Measurements from ENCODE around the gene CGNL1. TPM values are rescaled to one million over a fixed set of nuclear protein-coding genes. Genes with fewer than 3 reads are reported as not detected.

Gene CGNL1
- polyA plus RNA-seq, 1 experiment = 0.06 TPM

DNA sequence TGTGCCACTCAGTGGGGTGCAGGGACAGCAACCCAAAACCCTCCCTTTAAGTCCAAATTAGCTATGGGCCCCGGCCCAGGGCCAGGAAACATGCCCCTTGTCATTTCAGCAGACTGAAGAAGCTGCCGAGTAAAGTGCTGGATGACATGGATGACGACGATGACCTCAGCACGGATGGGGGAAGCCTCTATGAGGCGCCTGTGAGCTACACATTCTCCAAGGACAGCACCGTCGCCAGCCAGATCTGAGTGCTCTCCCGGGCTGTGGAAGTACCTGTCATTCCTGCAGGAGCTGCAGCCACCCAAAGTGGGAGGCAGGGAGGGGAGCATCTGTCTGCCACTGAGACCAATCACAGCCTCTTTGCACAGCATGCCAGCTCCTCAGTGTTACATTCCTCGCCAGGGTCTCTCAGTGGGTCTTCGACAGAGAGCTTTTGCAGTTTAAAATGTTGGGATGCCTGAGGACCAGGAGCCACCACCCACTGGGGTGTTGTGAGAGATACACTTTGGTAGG lies 171.0 kb downstream of the CGNL1 start:
- CTCF ChIA-PET = interaction anchor here (0.6 to 6.3 kb wide), 5 partner anchors 13 to 1647 kb away, joined by 3 to 63 read pairs (median 3); no protein-coding TSS in a partner anchor
- no peaks in the 10 kb centered on the region; the same call in none of the 2 replicates for H3K27me3 ChIP-seq (ENCODE audit: control insufficient read depth, insufficient read depth, low read length)
- TF ChIP-seq, protein P1, sequence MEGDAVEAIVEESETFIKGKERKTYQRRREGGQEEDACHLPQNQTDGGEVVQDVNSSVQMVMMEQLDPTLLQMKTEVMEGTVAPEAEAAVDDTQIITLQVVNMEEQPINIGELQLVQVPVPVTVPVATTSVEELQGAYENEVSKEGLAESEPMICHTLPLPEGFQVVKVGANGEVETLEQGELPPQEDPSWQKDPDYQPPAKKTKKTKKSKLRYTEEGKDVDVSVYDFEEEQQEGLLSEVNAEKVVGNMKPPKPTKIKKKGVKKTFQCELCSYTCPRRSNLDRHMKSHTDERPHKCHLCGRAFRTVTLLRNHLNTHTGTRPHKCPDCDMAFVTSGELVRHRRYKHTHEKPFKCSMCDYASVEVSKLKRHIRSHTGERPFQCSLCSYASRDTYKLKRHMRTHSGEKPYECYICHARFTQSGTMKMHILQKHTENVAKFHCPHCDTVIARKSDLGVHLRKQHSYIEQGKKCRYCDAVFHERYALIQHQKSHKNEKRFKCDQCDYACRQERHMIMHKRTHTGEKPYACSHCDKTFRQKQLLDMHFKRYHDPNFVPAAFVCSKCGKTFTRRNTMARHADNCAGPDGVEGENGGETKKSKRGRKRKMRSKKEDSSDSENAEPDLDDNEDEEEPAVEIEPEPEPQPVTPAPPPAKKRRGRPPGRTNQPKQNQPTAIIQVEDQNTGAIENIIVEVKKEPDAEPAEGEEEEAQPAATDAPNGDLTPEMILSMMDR (IDR thresholded peaks at IDR 0.05; ENCODE audit: insufficient read depth, low read depth, low read length) = no peak
- DNase-seq (ENCODE audit: low read depth) = no peak
- H3K4me3 ChIP-seq (ENCODE audit: low read depth, low read length) = no peak overlapping the region
- POLR2A ChIA-PET = no interaction called here
- H3K36me3 ChIP-seq (ENCODE audit: control insufficient read depth, insufficient read depth, low read length) = no peaks in the 10 kb centered on the region

DNA sequence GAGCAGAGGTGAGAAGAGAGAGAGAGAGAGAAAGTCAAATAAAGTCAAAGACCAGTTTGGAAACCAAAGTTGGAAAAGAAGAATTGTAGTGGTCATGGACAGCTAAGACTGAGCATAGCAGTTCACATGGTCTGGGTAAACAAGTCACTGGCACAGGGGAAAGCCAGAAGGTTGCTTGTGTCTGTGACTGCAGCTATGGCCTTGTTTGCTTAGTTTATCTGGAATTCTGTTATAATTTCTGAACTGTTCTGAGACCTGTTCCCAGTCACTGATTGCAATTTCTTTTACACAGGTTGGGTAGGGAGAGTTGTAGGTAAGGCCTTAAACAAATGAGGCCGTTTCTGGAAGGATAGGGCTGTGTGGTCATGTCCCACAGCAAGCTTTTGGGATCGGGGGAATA lies 172.0 kb downstream of the CGNL1 start:
- Histone ChIP-seq H3K36me3 (ENCODE audit: control insufficient read depth, insufficient read depth, low read length) (no peaks in the 10 kb centered on the region), H3K4me3 (ENCODE audit: low read depth, low read length) (no peak overlapping the region), H3K27me3 (ENCODE audit: control insufficient read depth, insufficient read depth, low read length) (no peaks in the 10 kb centered on the region; the same call in none of the 2 replicates)
- no peak for DNase-seq (ENCODE audit: low read depth)
- ChIA-PET POLR2A (no interaction called here), CTCF (interaction anchor here (0.9 to 3.4 kb wide), 4 partner anchors 11 to 207 kb away, joined by 3 to 17 read pairs (median 4); no protein-coding TSS in a partner anchor)
- TF ChIP-seq, protein P1 (IDR thresholded peaks at IDR 0.05; ENCODE audit: insufficient read depth, low read depth, low read length) = no peak

DNA sequence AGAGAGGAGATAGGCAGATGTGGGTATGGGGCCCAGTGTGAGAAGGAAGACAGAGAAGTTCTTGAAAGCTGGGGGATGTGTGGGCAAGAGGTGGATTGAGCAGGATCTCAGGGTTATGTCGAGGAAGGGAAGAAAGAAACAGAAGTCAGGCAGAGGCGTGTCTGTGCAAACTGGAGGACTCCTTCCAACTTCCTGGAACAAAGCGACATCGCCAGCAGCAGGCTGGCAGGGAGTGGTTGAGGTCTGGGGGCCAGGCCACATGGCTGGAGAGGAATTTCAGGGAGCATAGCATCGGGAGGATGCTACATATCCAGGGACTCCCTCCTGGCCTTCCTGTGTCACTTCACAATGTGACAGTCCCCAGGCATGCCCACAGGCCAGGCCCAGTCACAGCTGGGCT lies 172.5 kb downstream of the CGNL1 start:
- H3K27me3 ChIP-seq (ENCODE audit: control insufficient read depth, insufficient read depth, low read length) = no peaks in the 10 kb centered on the region; the same call in none of the 2 replicates
- CTCF ChIA-PET = interaction anchor here (0.5 to 1.3 kb wide), 4 partner anchors 19 to 609 kb away, joined by 3 to 5 read pairs (median 4); no protein-coding TSS in a partner anchor

GRCh38 chr15:57549935-57550334 lies 173.6 kb downstream of the CGNL1 start:
- no peak for DNase-seq (ENCODE audit: low read depth)
- TF ChIP-seq, protein P1 (IDR thresholded peaks at IDR 0.05; ENCODE audit: insufficient read depth, low read depth, low read length) = no peak
- Histone ChIP-seq H3K4me3 (ENCODE audit: low read depth, low read length) (no peak overlapping the region), H3K36me3 (ENCODE audit: control insufficient read depth, insufficient read depth, low read length) (no peaks in the 10 kb centered on the region), H3K27me3 (ENCODE audit: control insufficient read depth, insufficient read depth, low read length) (no peaks in the 10 kb centered on the region; the same call in none of the 2 replicates)
- POLR2A ChIA-PET = no interaction called here
- CTCF ChIA-PET = interaction anchor here (0.7 to 4.1 kb wide), 3 partner anchors 8 to 203 kb away, joined by 3 to 33 read pairs (median 29); no protein-coding TSS in a partner anchor

More for the DNA sequence above, 172.5 kb downstream of the CGNL1 start:
- no peak for DNase-seq (ENCODE audit: low read depth)
- TF ChIP-seq, protein P1 (IDR thresholded peaks at IDR 0.05; ENCODE audit: insufficient read depth, low read depth, low read length) = no peak
- no peak overlapping the region for H3K4me3 ChIP-seq (ENCODE audit: low read depth, low read length)
- no peaks in the 10 kb centered on the region for H3K36me3 ChIP-seq (ENCODE audit: control insufficient read depth, insufficient read depth, low read length)
- POLR2A ChIA-PET = no interaction called here

DNA sequence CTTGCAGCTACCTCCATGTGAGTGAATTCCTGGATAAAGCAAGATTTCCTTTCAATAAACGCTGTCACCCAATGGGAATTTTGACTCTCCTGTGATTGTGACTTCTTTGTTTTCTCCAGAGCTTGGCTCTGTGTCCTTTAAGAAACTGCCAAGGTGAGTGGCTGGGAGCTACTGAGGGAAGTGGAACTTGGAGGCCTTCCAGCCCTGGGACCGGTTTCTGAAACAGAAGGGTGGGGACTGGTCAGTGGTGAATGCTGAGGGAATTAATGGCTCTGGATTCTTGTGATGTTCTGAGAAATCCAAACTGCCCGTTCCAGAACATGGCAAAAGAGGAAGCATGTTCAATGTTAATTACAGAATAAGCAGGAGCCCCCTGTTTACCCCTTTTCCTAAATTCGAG lies 174.3 kb downstream of the CGNL1 start:
- CTCF ChIA-PET = interaction anchor here (3.4 to 4.1 kb wide), 2 partner anchors 9 to 10 kb away, joined by 29 to 33 read pairs; no protein-coding TSS in a partner anchor
- Histone ChIP-seq H3K36me3 (ENCODE audit: control insufficient read depth, insufficient read depth, low read length) (no peaks in the 10 kb centered on the region), H3K27me3 (ENCODE audit: control insufficient read depth, insufficient read depth, low read length) (no peaks in the 10 kb centered on the region; the same call in 1 of the 2 replicates), H3K4me3 (ENCODE audit: low read depth, low read length) (no peak overlapping the region)
- no peak for DNase-seq (ENCODE audit: low read depth)
- TF ChIP-seq, protein P1 (IDR thresholded peaks at IDR 0.05; ENCODE audit: insufficient read depth, low read depth, low read length) = no peak
- POLR2A ChIA-PET = no interaction called here

All from BJ (cell line).